ENCODE results near the gene HESX1.

The HESX1 gene

GRCh38 chr3:57199895-57200297, at the start of gene HESX1:
TSS of gene HESX1 (minus strand) at chr3:57199978. CDS start at chr3:57199918, 60 bp downstream.
- in situ Hi-C loops (cut with MboI; ENCODE audit: low sequenced_read_pairs): no loop called here

GRCh38 chr3:57244946-57245345, 45.2 kb upstream of the HESX1 start:
- in situ Hi-C loops (cut with MboI; ENCODE audit: low sequenced_read_pairs): no loop called here

GRCh38 chr3:57234613-57235575, 35.1 kb upstream of the HESX1 start:
- in situ Hi-C loops (cut with MboI; ENCODE audit: low sequenced_read_pairs): no loop called here

GRCh38 chr3:57233799-57234198, 34.0 kb upstream of the HESX1 start:
- in situ Hi-C loops (cut with MboI; ENCODE audit: low sequenced_read_pairs): no loop called here

- in situ Hi-C loops (cut with MboI; ENCODE audit: low sequenced_read_pairs): no loop called here
Observed at GRCh38 chr3:57230006-57230405, 30.2 kb upstream of the HESX1 start.

- in situ Hi-C loops (cut with MboI; ENCODE audit: low sequenced_read_pairs): no loop called here
Observed at GRCh38 chr3:57227930-57228751, 28.4 kb upstream of the HESX1 start.

- in situ Hi-C loops (cut with MboI; ENCODE audit: low sequenced_read_pairs): no loop called here
Observed at GRCh38 chr3:57227204-57227929, 27.6 kb upstream of the HESX1 start, which contains the start of gene APPL1. TSS of gene APPL1 (plus strand) at chr3:57227729. CDS start at chr3:57227884, 155 bp downstream.

- in situ Hi-C loops (cut with MboI; ENCODE audit: low sequenced_read_pairs): no loop called here
Observed at GRCh38 chr3:57226176-57226575, 26.4 kb upstream of the HESX1 start.

- in situ Hi-C loops (cut with MboI; ENCODE audit: low sequenced_read_pairs): no loop called here
Observed at GRCh38 chr3:57224856-57225255, 25.1 kb upstream of the HESX1 start.

- in situ Hi-C loops (cut with MboI; ENCODE audit: low sequenced_read_pairs): no loop called here
Observed at GRCh38 chr3:57221883-57222282, 22.1 kb upstream of the HESX1 start.

GRCh38 chr3:57206423-57206822, 6.6 kb upstream of the HESX1 start:
- in situ Hi-C loops (cut with MboI; ENCODE audit: low sequenced_read_pairs): no loop called here

- in situ Hi-C loops (cut with MboI; ENCODE audit: low sequenced_read_pairs): no loop called here
Observed at GRCh38 chr3:57194641-57195040, 5.1 kb downstream of the HESX1 start.

GRCh38 chr3:57192028-57192427, 7.8 kb downstream of the HESX1 start:
- in situ Hi-C loops (cut with MboI; ENCODE audit: low sequenced_read_pairs): no loop called here

GRCh38 chr3:57184526-57184925, 15.3 kb downstream of the HESX1 start:
- in situ Hi-C loops (cut with MboI; ENCODE audit: low sequenced_read_pairs): no loop called here

- in situ Hi-C loops (cut with MboI; ENCODE audit: low sequenced_read_pairs): no loop called here
Observed at GRCh38 chr3:57179580-57180410, 20.0 kb downstream of the HESX1 start.

GRCh38 chr3:57176045-57176444, 23.7 kb downstream of the HESX1 start:
- in situ Hi-C loops (cut with MboI; ENCODE audit: low sequenced_read_pairs): no loop called here

GRCh38 chr3:57173687-57174086, 26.1 kb downstream of the HESX1 start:
- in situ Hi-C loops (cut with MboI; ENCODE audit: low sequenced_read_pairs): no loop called here

GRCh38 chr3:57170946-57171345, 28.8 kb downstream of the HESX1 start:
- in situ Hi-C loops (cut with MboI; ENCODE audit: low sequenced_read_pairs): no loop called here

GRCh38 chr3:57169872-57170623, 29.7 kb downstream of the HESX1 start:
- in situ Hi-C loops (cut with MboI; ENCODE audit: low sequenced_read_pairs): no loop called here

Data from HL-60/S4 treated with phorbol 12-myristate 13-acetate at 8.2 ng/mL for 4 days and 3 days (cell line).